DMS53 (cell line): ENCODE results near the gene LIMS2.

Experiments used
- DNase-seq: peaks from one replicate; lab custom pipeline; 2025; lab: John Stamatoyannopoulos, UW

Gene LIMS2

GRCh38 chr2:127701193-127701650 lies 25.9 kb upstream of the LIMS2 start, which contains the start of gene SFT2D3:
SFT2D3 (plus strand) TSS chr2:127701497; CDS start chr2:127701529, 32 bp downstream.
- DNase-seq, result peak; percentile 98

- peak; percentile 99 for DNase-seq
Observed at GRCh38 chr2:127700527-127701192, 25.3 kb upstream of the LIMS2 start.

- DNase-seq, result no peak
Observed at GRCh38 chr2:127698553-127699355, 23.4 kb upstream of the LIMS2 start.

DNA sequence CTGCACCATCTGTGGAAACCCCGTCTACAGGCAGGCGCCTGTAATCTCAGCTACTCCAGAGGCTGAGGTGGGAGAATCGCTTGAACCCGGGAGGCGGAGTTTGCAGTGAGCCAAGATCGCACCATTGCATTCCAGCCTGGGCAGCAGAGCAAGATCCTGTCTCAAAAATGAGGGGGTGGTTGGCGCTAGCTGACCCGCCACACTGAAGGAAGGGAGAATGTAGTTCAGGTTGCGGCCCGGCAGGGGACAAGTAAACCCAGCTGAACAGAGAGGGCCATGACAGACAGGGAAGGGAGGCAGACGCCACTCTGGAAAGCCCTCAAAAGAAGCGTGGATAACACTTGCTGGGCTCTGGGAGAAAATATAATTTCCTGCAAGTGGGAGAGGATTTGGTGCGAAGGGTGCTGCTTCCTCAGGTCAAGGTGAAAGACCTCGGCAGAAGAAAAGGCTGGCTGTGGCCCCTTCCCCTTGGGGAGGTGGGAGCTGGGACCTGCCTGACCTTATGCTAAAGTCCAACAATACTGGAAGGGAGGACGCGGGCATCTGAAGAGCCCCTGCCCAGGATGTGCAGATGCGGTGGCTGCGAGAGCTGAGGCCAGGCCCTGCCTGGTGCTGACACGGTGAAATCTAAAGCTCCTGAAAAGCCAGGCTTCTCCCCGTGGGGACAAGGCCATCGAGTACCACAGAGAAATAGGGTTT lies 22.3 kb upstream of the LIMS2 start:
- DNase-seq, result no peak

- peak; percentile 92 for DNase-seq
Observed at GRCh38 chr2:127695491-127696472, 20.5 kb upstream of the LIMS2 start.

DNA sequence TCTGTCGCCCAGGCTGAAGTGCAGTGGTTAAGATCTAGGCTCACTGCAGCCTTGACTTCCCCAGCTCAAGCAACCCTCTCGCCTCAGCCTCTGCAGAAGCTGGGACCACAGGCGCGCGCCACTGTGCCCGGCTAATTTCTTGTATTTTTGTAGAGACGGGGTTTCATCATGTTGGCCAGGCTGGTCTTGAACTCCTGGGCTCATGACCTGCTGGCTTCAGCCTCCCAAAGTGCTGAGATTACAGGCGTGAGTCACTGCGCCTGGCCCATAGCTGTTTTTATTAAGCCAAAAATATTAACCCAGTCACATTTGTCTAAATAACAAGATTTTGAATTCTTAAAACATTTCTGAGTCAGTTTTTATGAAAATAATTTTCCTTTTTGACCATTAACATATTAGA lies 19.7 kb upstream of the LIMS2 start:
- no peak for DNase-seq

- DNase-seq, result no peak
Observed at GRCh38 chr2:127690696-127691095, 15.4 kb upstream of the LIMS2 start.

GRCh38 chr2:127688405-127688804 lies 13.1 kb upstream of the LIMS2 start:
- no peak for DNase-seq

DNA sequence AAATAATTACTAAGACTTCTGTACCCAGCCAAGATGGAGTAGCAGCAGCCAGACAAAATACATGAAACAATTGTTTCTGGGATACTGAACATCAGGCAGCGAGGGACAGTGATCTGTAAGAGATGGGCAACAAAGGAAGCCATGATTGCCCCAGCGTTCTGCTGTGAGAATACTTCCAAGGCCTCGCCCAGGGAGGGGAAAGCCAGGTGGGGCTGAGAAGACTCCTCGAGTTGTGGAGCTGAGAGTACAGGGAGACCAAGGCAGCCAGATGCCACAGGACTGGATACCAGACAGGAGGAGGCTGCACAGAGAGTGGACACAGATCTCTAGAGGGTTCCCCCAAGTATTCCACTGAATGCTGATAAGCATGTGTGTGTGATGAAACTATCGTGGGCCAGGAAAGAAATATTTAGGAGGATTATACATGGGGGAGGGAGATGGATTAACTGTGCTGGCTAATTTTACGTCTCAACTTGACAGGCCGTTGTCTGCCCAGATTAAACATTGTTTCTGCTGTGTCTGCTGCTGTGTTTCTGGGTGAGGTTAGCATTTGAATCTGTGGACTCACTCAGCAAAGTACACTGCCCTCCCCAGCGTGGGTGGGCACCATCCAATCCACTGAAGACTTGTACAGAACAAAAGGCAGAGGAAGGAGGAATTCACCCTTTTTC lies 10.2 kb upstream of the LIMS2 start:
- DNase-seq, result no peak

GRCh38 chr2:127683757-127684156 lies 8.4 kb upstream of the LIMS2 start:
- DNase-seq, result no peak

- DNase-seq, result no peak
Observed at GRCh38 chr2:127683056-127683455, 7.7 kb upstream of the LIMS2 start.

DNA sequence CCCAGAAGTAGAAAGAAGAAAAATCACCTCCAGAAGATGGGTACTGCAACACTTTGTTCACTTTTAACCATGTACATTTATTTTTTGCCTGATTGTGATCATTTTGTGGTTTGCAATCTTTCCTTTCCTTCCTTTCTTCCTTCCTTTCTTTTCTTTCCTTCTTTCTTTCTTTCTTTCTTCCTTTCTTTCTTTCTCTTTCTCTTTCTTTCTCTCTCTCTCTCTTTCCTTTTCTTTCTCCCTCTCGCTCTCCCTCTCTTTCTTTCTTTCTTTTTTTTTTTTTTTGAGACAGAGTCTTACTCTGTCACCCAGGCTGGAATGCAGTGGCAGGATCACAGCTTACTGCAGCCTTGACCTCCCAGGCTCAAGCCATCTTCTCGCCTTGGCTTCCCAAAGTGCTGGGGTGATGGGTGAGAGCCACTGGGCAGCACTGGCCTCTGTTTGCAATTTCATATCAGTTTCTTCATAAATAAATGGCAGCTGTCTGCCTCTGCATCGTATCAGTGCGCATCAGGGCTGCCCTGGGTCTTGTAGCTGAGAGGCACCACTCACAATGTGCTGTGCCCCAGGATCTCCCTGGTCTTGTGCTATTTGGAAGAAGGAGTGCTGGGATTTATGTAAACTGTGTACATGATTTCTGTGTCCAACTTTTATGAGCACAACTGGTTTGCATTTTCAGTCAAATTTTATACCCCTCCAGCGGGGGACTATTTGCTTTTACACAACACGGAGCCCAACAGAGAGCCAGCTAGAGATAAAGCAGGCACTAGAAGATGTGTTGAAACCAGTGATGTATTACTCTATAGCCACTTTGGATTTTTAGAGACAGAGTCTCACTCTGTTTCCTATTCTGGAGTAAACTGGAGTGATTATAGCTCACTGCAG lies 6.9 kb upstream of the LIMS2 start:
- DNase-seq, result no peak

GRCh38 chr2:127681288-127681804 lies 6.0 kb upstream of the LIMS2 start:
- DNase-seq, result no peak

DNA sequence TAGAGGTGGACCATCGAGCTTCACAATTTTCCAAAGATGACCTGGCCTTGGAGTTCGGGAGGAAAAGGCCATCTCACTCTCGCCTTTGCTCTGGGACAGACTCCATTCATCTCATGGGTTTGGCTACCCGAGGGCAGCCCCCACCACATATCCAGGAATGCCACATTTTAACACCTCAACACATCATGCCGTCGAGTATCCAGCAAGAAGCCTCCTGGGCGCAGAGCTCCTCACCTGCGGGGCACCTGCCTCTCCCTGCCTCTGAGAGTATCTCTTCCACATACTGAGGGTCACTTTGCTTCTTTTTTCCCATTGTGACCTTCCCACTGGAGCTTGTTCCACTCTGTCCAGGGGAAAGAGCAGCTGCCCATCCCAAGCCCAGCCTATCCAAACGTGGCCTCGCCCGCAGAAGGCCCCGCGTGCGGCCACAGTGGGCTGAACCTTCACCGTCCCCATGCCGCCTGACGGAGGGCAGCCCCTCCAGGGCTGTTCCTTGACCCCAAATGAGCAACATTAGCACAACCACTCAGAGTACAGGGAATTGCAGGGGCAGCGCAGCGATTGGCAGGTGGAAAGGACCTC lies 5.5 kb upstream of the LIMS2 start:
- DNase-seq, result no peak

- no peak for DNase-seq
Observed at GRCh38 chr2:127679680-127680361, 4.5 kb upstream of the LIMS2 start.

GRCh38 chr2:127678991-127679390 lies 3.7 kb upstream of the LIMS2 start:
- no peak for DNase-seq

GRCh38 chr2:127678531-127678930 lies 3.2 kb upstream of the LIMS2 start:
- peak; percentile 74 for DNase-seq

- DNase-seq, result no peak
Observed at GRCh38 chr2:127676906-127677305, 1.6 kb upstream of the LIMS2 start.
